Prostate gland (tissue), 2 donors: ENCODE data around the gene TRAPPC3. TPM values are rescaled to one million over a fixed set of nuclear protein-coding genes. Genes with fewer than 3 reads are reported as not detected.

Experiments
- DNase-seq: peaks from one replicate; pipeline ENCODE4 v3.0.0-alpha.2; 2019; ENCODE audit warnings: low spot score
- H3K27ac ChIP-seq, 2 donors: fragments of 200-600 bp; sonication (generic); 2 replicates each; pipeline ENCODE4 v1.5.1; 2017 to 2019
- H3K27me3 ChIP-seq: fragments of 200-600 bp; sonication (generic); replicated peaks from 2 replicates; pipeline ENCODE4 v1.5.1; 2019; ENCODE audit not compliant: insufficient read depth
- H3K36me3 ChIP-seq, 2 donors: fragments of 200-600 bp; sonication (generic); 1 replicate in 1 of 2; 2 replicates in 1 of 2; pipeline versions ENCODE4 v1.5.1 to v1.8.1; 2017 to 2019
- H3K4me1 ChIP-seq: fragments of 200-600 bp; sonication (generic); replicated peaks from 2 replicates; pipeline ENCODE4 v1.5.1; 2019
- H3K4me3 ChIP-seq, 2 donors: fragments of 200-600 bp; sonication (generic); 2 replicates each; pipeline ENCODE4 v1.5.1; 2017 to 2019
- H3K9me3 ChIP-seq: fragments of 200-600 bp; sonication (generic); 2 replicates; pipeline ENCODE4 v1.5.1; 2017
- CTCF ChIP-seq, 4 experiments: fragments of 200-600 bp in 2 of 4; fragments of 450-650 bp in 2 of 4; sonication (generic) in 2 of 4; IDR thresholded peaks; 1 replicate in 3 of 4; 2 replicates in 1 of 4; pipeline ENCODE4 v1.5.1; 2016 to 2019; ENCODE audit warnings: antibody characterized with exemption in 4 of 4, mild to moderate bottlenecking in 2 of 4, moderate library complexity in 2 of 4
- POLR2A ChIP-seq: fragments of 450-650 bp; IDR thresholded peaks from one replicate; pipeline ENCODE4 v1.6.1; 2016; ENCODE audit warnings: antibody characterized with exemption, mild to moderate bottlenecking
- POLR2AphosphoS5 ChIP-seq: sonication (generic); formaldehyde crosslinking; IDR thresholded peaks from one replicate; pipeline ENCODE4 v1.6.1; 2017; ENCODE audit warnings: antibody characterized with exemption
- WGBS: methylation state at CpG from one replicate; pipeline ENCODE4 v1.1.5; 2018; 5-methylcytosine and 5-hydroxymethylcytosine counted together
- intact Hi-C: fragments of 100-400 bp; cut with DNase I; formaldehyde crosslinking; loops from one replicate; pipeline ENCODE4 v1.14.2; 2022
- total RNA-seq, 2 donors: library from RNA; depleted of rRNA; stranded (reverse); fragments of >200 nt; gene quantifications; one replicate each; pipeline ENCODE4 v1.1.0, GENCODE V29; 2016

TRAPPC3 gene
- total RNA-seq, 2 donors from 2014 or later, result 90.0 to 92.5 TPM

GRCh38 chr1:36144413-36144812 lies 4.9 kb downstream of the TRAPPC3 start:
- Histone ChIP-seq H3K9me3 (no peaks in the 10 kb centered on the region), H3K27me3 (no peaks in the 10 kb centered on the region), H3K27ac (no peak overlapping the region), H3K36me3 (no peaks in the 10 kb centered on the region), H3K4me3 (no peak overlapping the region), H3K4me1 (peaks cover 9% of the 10 kb centered on the region)
- intact Hi-C loops, result loop anchor here (10.0 kb wide), 1 partner anchor 280 kb away; no protein-coding TSS in a partner anchor
- no peak for DNase-seq
- no peak for TF ChIP-seq CTCF (IDR thresholded peaks at IDR 0.05)
- no peak for TF ChIP-seq POLR2AphosphoS5
- TF ChIP-seq POLR2A, result no peak
- 90% methylated on average over 2 of the region's 2 CpGs for WGBS

GRCh38 chr1:36143424-36143823 lies 5.9 kb downstream of the TRAPPC3 start:
- no peak for TF ChIP-seq POLR2A
- TF ChIP-seq CTCF (IDR thresholded peaks at IDR 0.05), result no peak
- no peak for TF ChIP-seq POLR2AphosphoS5
- Histone ChIP-seq H3K4me3 (no peak overlapping the region), H3K36me3 (no peaks in the 10 kb centered on the region), H3K9me3 (no peaks in the 10 kb centered on the region), H3K4me1 (peaks cover 7% of the 10 kb centered on the region), H3K27ac (no peak overlapping the region), H3K27me3 (no peaks in the 10 kb centered on the region)
- intact Hi-C loops, result loop anchor here (10.0 kb wide), 1 partner anchor 281 kb away; no protein-coding TSS in a partner anchor
- 88% methylated on average over 4 of the region's 4 CpGs for WGBS
- no peak for DNase-seq

GRCh38 chr1:36142121-36142520 lies 7.2 kb downstream of the TRAPPC3 start:
- H3K27me3 ChIP-seq, result no peaks in the 10 kb centered on the region
- H3K9me3 ChIP-seq, result no peaks in the 10 kb centered on the region
- TF ChIP-seq CTCF (IDR thresholded peaks at IDR 0.05), result no peak
- TF ChIP-seq POLR2AphosphoS5, result no peak
- no peak for TF ChIP-seq POLR2A
- H3K4me3 ChIP-seq, result no peak overlapping the region
- intact Hi-C loops, result loop anchor here (10.0 kb wide), 1 partner anchor 283 kb away; no protein-coding TSS in a partner anchor
- H3K27ac ChIP-seq, result no peak overlapping the region
- H3K4me1 ChIP-seq, result no peaks in the 10 kb centered on the region
- 6% methylated on average over 1 of the region's 1 CpG for WGBS
- no peak for DNase-seq
- no peaks in the 10 kb centered on the region for H3K36me3 ChIP-seq

- 83% methylated on average over 5 of the region's 5 CpGs for whole genome bisulfite sequencing
- Histone ChIP-seq H3K27me3 (no peaks in the 10 kb centered on the region), H3K4me1 (no peaks in the 10 kb centered on the region), H3K27ac (no peak overlapping the region), H3K4me3 (no peak overlapping the region), H3K9me3 (no peaks in the 10 kb centered on the region), H3K36me3 (no peaks in the 10 kb centered on the region)
- DNase-seq, result no peak
- intact Hi-C loops, result no loop called here
- no peak for TF ChIP-seq CTCF (IDR thresholded peaks at IDR 0.05)
- no peak for TF ChIP-seq POLR2A
- no peak for TF ChIP-seq POLR2AphosphoS5
Observed at GRCh38 chr1:36139521-36139920, 9.8 kb downstream of the TRAPPC3 start.

GRCh38 chr1:36137776-36138175 lies 11.5 kb downstream of the TRAPPC3 start:
- no peak for DNase-seq
- Histone ChIP-seq H3K27ac (no peak overlapping the region), H3K4me1 (no peaks in the 10 kb centered on the region), H3K4me3 (no peak overlapping the region), H3K36me3 (no peaks in the 10 kb centered on the region), H3K9me3 (no peaks in the 10 kb centered on the region), H3K27me3 (no peaks in the 10 kb centered on the region)
- WGBS, result 77% methylated on average over 3 of the region's 3 CpGs
- intact Hi-C loops, result no loop called here
- TF ChIP-seq POLR2AphosphoS5 (no peak), POLR2A (no peak), CTCF (IDR thresholded peaks at IDR 0.05) (no peak)
